ENCODE measurements around the gene SLC6A4. TPM values are rescaled to one million over a fixed set of nuclear protein-coding genes. Genes with fewer than 3 reads are reported as not detected.
A peak's percentile ranks its signal among the peaks of the same experiment; 100 is the strongest.

SLC6A4 gene
- not detected in 2 replicates for total RNA-seq (2014; rRNA removed; shearing (Covaris generic))

GRCh38 chr17:30235386-30236296 lies at the start of gene SLC6A4:
Gene SLC6A4, minus strand, starts transcription at chr17:30235697. Its CDS starts 13,739 bp downstream, at chr17:30221958.
- DNase-seq (ENCODE audit: low spot score), result no peak

- no peak for DNase-seq (ENCODE audit: low spot score)
Observed at GRCh38 chr17:30279156-30279555, 43.7 kb upstream of the SLC6A4 start.

- peak; percentile 22 for DNase-seq (ENCODE audit: low spot score)
Observed at GRCh38 chr17:30278032-30278431, 42.5 kb upstream of the SLC6A4 start.

GRCh38 chr17:30275911-30276310 lies 40.4 kb upstream of the SLC6A4 start:
- DNase-seq (ENCODE audit: low spot score), result no peak

DNA sequence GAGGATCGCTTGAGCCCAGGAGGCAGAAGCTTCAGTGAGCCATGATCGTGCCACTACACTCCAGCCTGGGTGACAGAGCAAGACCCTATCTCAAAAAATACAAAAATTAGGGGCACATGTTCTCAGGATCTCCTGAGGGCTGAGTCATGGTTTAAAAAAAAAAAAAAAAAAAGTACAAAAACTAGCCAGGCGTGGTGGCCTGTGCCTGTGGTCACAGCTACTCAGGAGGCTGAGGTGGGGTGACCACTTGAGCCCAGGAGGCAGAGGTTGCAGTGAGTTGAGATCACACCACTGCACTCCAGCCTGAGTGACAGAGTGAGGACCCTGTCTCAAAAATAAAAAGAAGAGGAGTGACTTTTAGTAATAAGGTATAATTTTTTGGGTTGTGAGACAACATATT lies 39.4 kb upstream of the SLC6A4 start:
- DNase-seq (ENCODE audit: low spot score), result no peak

GRCh38 chr17:30273373-30273772 lies 37.9 kb upstream of the SLC6A4 start:
- DNase-seq (ENCODE audit: low spot score), result no peak

- DNase-seq (ENCODE audit: low spot score), result no peak
Observed at GRCh38 chr17:30271102-30271501, 35.6 kb upstream of the SLC6A4 start.

DNA sequence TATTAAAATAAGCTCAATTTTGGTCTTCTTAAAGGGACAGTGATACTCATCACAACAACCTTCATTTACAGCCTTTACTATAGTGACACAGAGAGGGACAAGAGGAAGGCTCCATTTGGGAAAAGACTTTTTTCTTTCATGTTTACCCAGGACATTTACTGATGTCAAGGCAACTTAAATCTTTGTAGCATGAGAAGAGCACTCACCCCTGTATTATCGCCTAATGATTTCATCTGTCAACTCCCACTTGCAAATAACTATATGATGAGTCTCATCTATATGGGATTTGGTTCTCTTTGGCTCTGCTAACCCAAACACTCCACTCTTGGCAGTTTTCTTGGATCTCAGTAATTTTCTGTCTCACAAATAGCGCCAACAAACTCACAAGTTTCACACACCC lies 32.1 kb upstream of the SLC6A4 start:
- no peak for DNase-seq (ENCODE audit: low spot score)

GRCh38 chr17:30263552-30264333 lies 28.2 kb upstream of the SLC6A4 start:
- DNase-seq (ENCODE audit: low spot score), result no peak

DNA sequence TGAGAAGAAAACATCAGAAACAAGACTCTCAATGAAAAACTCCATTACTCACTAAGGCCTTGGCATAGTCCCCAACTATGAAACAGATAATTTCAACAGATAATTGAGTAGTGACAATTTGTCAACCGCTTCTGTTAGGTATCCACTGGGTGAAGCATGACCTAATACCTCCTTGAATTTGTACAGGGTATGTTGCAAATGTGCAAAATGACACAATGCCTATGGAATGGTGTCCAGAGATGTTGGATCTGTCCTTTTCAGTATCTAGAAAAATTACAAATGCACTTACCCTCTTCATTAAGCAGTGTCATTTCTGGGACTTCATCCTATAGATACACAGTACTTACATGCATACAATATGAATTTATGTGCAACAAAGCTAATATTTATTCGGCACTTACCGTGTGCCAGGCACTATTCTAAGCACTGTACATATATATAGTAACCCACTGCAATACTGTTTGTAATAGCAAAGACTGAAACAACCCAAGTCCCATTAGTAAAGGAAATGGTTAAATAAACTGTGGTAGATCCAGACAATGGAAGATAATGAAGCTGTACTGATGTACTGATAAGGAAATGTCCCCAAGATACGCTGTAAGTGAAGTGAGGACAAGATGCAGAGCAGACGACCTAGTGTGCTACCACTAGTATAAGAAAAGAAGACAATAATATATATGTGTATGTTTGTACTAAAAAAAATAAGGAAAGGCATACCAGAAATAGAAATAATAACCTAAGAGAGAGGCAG lies 21.4 kb upstream of the SLC6A4 start:
- no peak for DNase-seq (ENCODE audit: low spot score)

GRCh38 chr17:30254150-30254549 lies 18.7 kb upstream of the SLC6A4 start:
- DNase-seq (ENCODE audit: low spot score), result no peak

- no peak for DNase-seq (ENCODE audit: low spot score)
Observed at GRCh38 chr17:30253312-30253711, 17.8 kb upstream of the SLC6A4 start.

- no peak for DNase-seq (ENCODE audit: low spot score)
Observed at GRCh38 chr17:30251931-30252330, 16.4 kb upstream of the SLC6A4 start.

DNA sequence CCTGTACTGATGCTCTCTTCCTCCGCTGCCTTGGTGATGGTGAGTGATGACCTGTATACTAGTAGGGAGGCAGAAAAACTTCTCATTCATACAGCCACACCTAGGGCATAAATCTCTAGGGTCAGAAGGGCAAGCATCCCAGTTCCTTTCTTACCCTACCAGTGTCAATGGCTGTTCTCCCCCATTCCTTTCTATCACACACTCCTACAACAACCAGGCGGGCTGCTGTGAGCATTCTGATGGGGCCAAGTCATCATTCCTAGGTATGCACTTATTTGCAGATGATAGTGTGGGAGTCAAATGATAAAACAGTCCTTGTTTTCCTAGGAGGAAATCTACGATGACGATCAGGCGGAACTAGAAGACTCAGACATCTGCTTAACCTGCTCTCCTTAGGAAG lies 14.0 kb upstream of the SLC6A4 start:
- DNase-seq (ENCODE audit: low spot score), result no peak

DNA sequence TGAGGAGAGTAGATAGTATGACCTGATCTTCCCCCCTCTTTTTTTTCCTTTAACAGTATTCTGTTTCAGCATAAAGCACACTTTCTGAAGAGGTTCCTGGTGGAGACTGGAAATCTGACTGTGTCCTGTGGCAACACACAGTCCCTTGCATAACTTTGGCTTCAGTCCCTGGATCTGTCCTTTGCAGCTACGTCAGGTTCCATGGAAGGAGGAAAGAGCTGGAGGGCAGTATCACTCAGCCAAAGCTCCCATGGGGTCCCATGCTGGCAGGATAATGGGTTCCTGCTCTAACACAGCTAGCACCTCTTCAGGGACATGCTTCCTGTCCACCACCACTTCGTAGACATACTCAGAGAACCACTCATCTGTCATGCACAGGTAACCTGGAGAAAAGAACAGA lies 13.3 kb upstream of the SLC6A4 start:
- no peak for DNase-seq (ENCODE audit: low spot score)

DNA sequence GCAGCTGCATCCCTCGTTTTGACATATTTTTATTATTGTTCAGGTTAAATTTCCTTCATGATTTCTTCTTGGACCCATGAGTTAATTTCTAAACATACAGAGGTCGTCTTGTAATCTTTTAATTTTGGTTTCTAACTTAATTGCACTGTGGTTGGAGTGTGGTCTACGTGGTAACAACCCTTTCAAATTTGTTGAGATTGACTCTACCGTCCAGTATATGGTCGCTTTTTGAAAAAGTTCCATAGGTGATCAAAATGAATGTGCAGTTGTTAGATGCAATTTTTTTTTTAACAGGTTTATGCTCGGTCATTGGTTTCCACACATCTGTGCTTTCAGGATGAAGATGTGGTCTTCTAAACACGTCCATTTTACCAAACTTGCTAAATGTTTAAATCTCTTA lies 11.0 kb upstream of the SLC6A4 start:
- no peak for DNase-seq (ENCODE audit: low spot score)

DNA sequence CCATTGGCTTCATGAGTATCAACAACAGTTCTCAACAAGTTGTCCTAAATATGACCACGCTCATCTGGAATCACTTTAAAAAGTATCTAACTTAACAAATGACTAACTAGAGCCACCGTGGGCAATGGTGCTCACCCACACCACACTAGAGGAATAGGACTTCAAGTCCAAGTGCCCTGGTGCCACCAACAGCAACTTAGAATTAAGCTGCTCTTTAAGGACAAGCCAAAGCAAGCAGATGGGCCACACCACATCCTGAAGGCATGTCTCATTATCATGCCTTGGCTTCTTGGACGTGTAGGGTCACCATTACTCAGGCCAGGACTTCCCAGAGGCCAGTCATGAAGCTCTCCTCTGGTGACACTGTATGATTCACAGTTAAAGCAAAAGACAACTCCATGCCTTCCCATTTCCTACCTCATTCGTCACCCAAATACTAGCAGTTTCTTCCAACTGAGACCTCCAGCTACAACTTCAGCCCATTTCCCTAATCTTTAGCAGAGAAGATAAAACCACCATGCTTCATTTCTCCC lies 9.4 kb upstream of the SLC6A4 start:
- DNase-seq (ENCODE audit: low spot score), result no peak

- DNase-seq (ENCODE audit: low spot score), result no peak
Observed at GRCh38 chr17:30243568-30243967, 8.1 kb upstream of the SLC6A4 start.

DNA sequence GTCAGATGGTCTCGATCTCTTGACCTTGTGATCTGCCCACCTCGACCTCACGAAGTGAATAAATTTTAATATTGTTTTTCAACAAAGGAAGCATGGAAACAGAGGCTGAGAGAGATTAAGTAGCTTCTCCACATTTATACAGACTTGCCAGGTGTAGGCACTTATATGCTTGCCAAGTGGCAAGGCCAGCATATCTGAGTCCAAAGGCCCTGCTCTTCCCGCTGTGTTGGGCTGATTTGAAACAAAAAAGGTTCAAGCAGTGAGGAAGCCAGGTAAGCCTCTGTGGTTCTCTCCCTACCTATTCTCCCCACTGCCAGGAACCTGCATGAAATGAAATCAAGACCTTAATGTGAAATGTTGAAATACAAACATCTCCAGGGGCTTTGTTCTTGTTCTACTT lies 7.5 kb upstream of the SLC6A4 start:
- no peak for DNase-seq (ENCODE audit: low spot score)

GRCh38 chr17:30241051-30241450 lies 5.6 kb upstream of the SLC6A4 start:
- no peak for DNase-seq (ENCODE audit: low spot score)

DNA sequence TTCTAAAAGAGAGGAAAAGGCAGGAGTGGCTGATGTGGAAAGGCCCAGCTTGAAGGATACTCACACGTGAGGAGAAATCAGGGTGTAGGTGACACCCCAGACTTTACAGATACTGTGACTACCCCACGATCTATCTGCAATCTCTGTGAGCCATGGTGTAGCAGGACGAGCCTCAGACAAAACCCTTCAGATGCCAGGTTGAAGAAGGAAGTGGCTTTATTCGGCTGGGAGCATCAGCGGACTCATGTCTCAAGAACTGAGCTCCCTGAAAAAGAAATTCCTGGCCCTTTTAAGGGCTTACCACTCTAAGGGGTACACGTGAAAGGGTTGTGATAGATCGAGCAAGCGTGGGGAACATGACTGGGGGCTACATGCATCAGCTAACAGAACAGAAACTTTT lies 4.7 kb upstream of the SLC6A4 start:
- no peak for DNase-seq (ENCODE audit: low spot score)

DNA sequence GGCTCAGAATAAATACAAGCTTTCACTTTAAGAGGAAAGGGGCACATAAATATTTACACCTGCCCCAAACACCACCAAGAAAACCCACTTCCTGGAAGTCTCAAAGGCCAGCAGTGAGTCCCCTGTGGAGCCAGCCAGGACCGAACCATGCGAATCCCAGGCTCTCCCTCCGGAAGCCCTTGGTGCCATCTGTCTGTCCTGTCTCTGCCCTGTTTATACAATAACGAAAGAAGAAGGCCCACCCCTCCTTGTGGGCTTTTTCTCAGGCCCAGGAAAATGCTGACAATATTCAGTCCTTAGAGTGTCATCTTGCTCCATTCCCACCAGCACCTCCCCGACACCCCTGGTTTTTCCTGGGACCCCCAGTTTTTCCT lies 3.6 kb upstream of the SLC6A4 start:
- no peak for DNase-seq (ENCODE audit: low spot score)
